ENCODE data around the gene NXPE4.
"Not testable (repeated sequence)": the region's sequence is repeated elsewhere in the genome, so short reads cannot be mapped to it uniquely, and the experiment has no call there.

Gene NXPE4

GRCh38 chr11:114610984-114611944 lies 15.7 kb upstream of the NXPE4 start:
- in situ Hi-C loops (cut with MboI; ENCODE audit: low sequenced_read_pairs): no loop called here

- in situ Hi-C loops (cut with MboI; ENCODE audit: low sequenced_read_pairs): no loop called here
Observed at GRCh38 chr11:114610550-114610949, 15.0 kb upstream of the NXPE4 start.

GRCh38 chr11:114609429-114609828 lies 13.8 kb upstream of the NXPE4 start:
- in situ Hi-C loops (cut with MboI; ENCODE audit: low sequenced_read_pairs): no loop called here

DNA sequence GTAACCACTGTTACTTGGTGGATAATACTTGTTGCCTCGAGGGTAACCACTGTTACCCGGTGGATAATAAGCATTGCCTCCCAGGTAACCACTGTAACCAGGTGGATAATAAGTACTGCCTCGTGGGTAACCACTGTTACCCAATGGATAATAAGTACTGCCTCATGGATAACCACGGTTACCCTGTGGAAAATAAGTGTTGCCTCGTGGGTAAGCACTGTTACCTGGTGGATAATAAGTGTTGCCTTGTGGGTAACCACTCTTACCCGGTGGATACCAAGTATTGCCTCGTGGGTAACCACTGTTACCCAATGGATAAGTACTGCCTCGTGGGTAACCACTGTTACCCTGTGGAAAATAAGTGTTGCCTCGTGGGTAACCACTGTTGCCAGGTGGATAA lies 13.0 kb upstream of the NXPE4 start:
- in situ Hi-C loops (cut with MboI; ENCODE audit: low sequenced_read_pairs): not testable (repeated sequence)

DNA sequence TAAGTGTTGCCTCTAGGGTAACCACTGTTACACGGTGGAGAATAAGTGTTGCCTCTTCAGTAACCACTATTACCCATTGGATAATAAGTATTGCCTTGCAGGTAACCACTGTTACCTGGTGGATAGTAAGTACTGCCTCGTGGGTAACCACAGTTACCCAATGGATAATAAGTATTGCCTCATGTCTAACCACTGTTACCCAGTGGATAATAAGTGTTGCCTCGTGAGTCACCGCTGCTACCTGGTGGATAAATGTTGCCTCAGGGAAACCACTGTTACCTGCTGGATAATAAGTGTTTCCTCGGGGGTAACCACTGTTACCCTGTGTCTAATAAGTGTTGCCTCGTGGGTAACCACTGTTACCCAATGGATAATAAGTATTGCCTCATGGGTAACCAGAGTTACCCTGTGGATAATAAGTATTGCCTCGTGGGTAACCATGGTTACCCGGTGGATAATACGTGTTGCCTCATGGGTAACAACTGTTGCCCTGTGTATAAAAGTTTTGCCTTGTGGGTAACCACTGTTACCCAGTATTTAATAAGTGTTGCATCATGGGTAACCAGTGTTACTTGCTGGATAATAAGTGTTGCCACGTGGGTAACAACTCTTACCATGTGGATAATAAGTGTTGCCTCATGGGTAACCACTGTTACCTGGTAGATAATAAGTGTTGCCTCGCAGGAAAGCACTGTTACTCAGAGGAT lies 12.3 kb upstream of the NXPE4 start:
- in situ Hi-C loops (cut with MboI; ENCODE audit: low sequenced_read_pairs): no loop called here

DNA sequence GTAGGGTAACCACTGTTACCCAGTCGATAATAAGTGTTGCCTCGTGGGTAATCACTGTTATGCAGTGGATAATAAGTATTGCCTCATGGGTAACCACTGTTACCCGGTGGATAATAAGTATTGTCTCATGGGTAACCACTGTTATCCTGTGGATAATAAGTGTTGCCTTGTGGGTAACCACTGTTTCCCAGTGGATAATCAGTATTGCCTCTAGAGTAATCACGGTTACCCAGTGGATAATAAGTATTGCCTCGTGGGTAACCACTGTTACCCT lies 11.2 kb upstream of the NXPE4 start:
- in situ Hi-C loops (cut with MboI; ENCODE audit: low sequenced_read_pairs): not testable (repeated sequence)

- in situ Hi-C loops (cut with MboI; ENCODE audit: low sequenced_read_pairs): no loop called here
Observed at GRCh38 chr11:114606003-114606801, 10.6 kb upstream of the NXPE4 start.

DNA sequence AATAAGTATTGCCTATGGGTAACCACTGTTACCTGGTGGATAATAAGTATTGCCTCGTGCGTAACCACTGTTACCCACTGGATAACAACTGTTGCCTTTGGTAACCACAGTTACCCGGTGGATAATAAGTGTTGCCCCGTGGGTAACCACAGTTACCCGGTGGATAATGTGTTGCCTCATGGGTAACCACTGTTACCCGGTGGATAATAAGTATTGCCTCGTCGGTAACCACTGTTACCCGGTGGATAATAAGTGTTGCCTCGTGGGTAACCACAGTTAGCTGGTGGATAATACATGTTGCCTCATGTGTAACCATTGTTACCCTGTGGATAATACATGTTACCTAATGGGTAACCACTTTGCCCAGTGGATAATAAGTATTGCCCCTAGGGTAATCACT lies 9.8 kb upstream of the NXPE4 start:
- in situ Hi-C loops (cut with MboI; ENCODE audit: low sequenced_read_pairs): no loop called here

DNA sequence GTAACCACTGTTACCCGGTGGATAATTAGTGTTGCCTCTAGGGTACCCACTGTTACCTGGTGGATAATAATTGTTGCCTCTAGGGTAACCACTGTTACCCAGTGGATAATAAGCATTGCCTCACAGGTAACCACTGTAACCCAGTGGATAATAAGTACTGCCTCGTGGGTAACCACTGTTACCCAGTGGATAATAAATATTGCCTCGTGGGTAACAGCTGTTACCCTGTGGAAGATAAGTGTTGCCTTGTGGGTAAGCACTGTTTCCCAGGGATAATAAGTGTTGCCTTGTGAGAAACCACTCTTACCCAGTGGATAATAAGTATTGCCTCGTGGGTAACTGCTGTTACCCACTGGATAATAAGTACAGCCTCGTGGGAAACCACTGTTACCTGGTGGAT lies 9.3 kb upstream of the NXPE4 start:
- in situ Hi-C loops (cut with MboI; ENCODE audit: low sequenced_read_pairs): no loop called here

DNA sequence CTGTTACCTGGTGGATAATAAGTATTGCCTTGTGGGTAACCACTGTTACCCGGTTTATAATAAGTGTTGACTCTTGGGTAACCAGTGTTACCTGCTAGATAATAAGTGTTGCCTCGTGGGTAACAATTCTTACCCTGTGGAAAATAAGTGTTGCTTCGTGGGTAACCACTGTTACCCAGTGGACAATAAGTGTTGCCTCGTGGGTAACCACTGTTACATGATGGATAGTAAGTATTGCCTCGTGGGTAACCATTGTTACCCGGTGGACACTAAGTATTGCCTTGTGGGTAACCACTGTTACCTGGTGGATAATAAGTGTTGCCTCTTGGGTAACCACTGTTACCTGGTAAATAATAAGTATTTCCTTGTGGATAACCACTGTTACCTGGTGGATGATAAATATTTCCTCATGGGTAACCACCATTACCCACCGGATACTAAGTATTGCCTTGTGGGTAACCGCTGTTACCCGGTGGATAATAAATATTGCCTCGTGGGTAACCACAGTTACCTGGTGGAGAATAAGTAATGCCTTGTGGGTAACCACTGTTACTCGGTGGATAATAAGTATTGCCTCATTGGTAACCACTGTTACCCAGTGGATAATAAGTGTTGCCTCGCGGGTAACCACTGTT lies 8.7 kb upstream of the NXPE4 start:
- in situ Hi-C loops (cut with MboI; ENCODE audit: low sequenced_read_pairs): no loop called here

GRCh38 chr11:114603151-114603550 lies 7.6 kb upstream of the NXPE4 start:
- in situ Hi-C loops (cut with MboI; ENCODE audit: low sequenced_read_pairs): not testable (repeated sequence)

DNA sequence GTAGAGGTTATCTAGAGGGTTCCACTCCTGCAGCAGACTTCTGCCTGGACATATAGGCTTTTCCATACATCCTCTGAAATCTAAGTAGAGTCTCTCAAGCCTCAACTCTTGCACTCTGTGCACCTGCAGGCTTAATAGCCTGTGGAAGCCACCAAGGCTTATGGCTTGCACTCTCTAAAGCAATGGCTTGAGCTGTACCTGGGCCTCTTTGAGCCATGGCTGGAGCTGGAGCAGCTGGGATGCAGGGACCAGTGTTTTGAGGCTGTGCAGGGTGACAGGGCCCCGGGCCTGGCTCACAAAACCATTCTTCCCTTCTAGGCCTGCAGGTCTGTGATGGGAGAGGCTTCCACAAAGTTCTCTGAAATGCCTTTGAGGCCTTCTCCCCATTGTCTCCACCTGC lies 2.9 kb upstream of the NXPE4 start:
- in situ Hi-C loops (cut with MboI; ENCODE audit: low sequenced_read_pairs): no loop called here

- in situ Hi-C loops (cut with MboI; ENCODE audit: low sequenced_read_pairs): no loop called here
Observed at GRCh38 chr11:114596175-114596919, 761 bp upstream of the NXPE4 start.

- in situ Hi-C loops (cut with MboI; ENCODE audit: low sequenced_read_pairs): no loop called here
Observed at GRCh38 chr11:114594703-114595102, 883 bp downstream of the NXPE4 start.

DNA sequence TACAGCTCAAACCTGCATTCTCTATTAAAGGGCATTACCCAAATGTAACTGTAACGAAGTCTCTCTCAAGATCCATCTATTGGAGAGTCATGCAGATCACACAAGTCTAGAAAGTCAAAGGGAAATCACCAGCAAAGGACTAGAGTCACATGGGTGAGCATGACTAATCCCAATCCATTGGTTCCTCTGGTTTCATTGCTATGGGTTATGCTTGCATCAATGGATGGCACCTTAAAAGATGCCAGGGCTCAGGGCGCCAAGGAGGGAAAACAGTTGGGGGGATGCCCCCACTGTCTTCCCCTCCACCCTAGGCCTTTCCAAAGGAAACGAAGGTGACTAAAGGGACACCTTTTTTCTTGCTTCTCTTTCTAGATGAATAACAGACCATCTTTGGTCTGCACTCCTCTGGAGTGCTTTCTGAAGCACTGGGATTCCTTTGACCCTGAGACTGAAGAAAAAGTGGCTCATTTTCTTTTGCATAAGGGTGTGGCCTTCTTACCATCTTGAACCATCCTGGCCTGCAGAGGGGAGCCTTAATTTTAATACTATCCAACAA lies 8.1 kb downstream of the NXPE4 start:
- in situ Hi-C loops (cut with MboI; ENCODE audit: low sequenced_read_pairs): no loop called here

DNA sequence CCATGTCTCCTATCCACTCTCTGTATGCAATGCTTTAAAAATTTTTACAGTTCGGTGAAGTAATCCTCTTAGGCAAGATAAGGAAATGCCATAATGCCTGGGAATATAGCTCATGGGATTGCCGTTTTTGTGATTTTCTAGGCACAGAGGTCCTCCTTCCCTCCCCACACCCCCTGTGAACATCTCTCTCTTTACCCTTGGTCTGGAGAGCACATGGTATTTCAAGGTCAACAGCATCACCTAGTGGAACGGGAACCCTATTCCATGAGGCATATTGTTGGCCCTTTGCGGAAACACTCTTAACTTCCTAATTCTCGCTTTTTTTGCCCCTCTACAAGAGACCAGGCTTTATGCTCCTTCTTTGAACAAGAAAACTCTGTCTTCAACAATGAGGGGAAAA lies 8.8 kb downstream of the NXPE4 start:
- in situ Hi-C loops (cut with MboI; ENCODE audit: low sequenced_read_pairs): no loop called here

- in situ Hi-C loops (cut with MboI; ENCODE audit: low sequenced_read_pairs): no loop called here
Observed at GRCh38 chr11:114571712-114572111, 23.9 kb downstream of the NXPE4 start.

DNA sequence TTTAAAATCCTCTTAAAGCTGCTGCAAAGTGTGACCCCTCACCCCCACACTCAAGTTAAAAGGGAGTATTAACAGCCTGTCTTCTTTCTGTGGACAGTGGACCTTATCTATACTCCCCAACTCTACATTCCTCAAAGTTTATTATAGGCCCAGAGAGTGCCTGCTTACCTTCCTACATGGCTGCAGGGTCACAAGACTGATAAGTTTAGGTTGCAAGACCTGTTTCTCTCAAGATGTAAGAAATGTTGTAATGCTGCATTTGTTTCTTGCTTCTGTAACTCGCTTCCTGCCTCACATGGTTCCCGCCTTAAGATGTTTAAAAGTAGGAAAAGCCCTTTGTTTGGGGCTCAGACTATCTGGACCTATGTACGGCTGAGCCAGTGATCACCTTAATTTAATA lies 25.8 kb downstream of the NXPE4 start:
- in situ Hi-C loops (cut with MboI; ENCODE audit: low sequenced_read_pairs): no loop called here

DNA sequence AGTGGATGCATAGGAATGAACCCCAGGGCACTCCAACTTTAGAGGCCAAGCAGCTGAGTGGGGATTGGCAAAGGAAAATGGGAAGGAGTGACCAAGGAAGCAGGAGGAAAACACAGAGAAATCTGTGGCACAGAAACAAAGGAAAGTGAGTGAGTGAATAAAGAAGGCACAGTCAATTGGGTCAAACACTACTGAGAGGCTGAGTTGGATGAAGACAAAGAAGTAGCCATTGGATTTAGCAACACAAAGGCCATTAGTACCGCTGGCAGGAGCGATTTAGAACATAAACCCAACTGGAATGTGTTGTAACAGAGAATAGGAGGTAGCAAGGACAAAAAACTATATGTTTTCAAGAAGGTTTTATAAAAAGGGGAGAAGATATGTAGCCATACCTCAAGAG lies 29.3 kb downstream of the NXPE4 start:
- in situ Hi-C loops (cut with MboI; ENCODE audit: low sequenced_read_pairs): no loop called here

DNA sequence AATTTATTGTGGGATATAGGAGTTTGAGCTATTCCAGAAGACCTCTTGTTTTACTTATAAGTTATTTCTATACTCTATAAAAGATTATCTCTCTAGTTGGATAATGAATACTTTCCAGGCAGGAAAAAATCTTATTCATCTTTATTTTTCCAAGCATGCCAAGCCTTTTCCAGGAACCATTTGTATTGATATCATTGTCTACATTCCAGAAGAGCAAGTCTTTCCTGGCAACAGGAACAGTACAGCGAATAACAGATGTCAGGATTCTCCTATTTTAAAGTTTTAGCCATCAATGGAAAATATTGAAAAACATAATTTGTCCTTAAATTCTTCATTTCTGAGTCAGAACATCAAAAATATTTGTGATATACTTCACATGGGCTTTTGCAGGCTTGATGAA lies 30.8 kb downstream of the NXPE4 start:
- in situ Hi-C loops (cut with MboI; ENCODE audit: low sequenced_read_pairs): no loop called here

Measured in hTERT RPE-1 (cell line).